GM12878 (cell line): Measurements from ENCODE around the gene ZNF544. TPM values are rescaled to one million over a fixed set of nuclear protein-coding genes. Genes with fewer than 3 reads are reported as not detected.

Source experiments
- ATAC-seq: fragments of 200-7000 bp; cut with Tn5 transposase; 3 replicates; pipeline ENCODE4 v1.9.1; 2020; ENCODE audit warnings: mild to moderate bottlenecking, moderate library complexity
- BruUV-seq: library from RNA; stranded (reverse); fragments of 400-500 nt; replicated peaks from 2 replicates; lab custom pipeline; 2021; lab: Mats Ljungman, UMichigan
- CTCF ChIA-PET: fragments of 300-600 bp; sonication (Branson Sonifier 250); formaldehyde crosslinking; extraction: SDS; loops from one replicate; lab custom pipeline; 2021; ENCODE audit warnings: inconsistent platforms; lab: Yijun Ruan, JAX
- POLR2A ChIA-PET: fragments of 350-600 bp; formaldehyde crosslinking; extraction: SDS; loops from one replicate; lab custom pipeline; 2021; ENCODE audit warnings: inconsistent platforms; lab: Charles Lee
- RAD21 ChIA-PET: fragments of 300-600 bp; sonication (Branson Sonifier 250); formaldehyde crosslinking; loops from one replicate; lab custom pipeline; 2023; ENCODE audit warnings: antibody characterized with exemption; ENCODE audit not compliant: unreplicated experiment; lab: Charles Lee
- SMC1A ChIA-PET: fragments of 300-600 bp; sonication (Branson Sonifier 250); formaldehyde crosslinking; loops from one replicate; lab custom pipeline; 2023; ENCODE audit not compliant: unreplicated experiment, uncharacterized antibody; lab: Charles Lee
- DNase-seq: peaks from one replicate; pipeline ENCODE4 v3.0.0-alpha.2; 2011; ENCODE audit warnings: low read depth, low spot score
- FAIRE-seq: peaks from 3 replicates; lab custom pipeline; 2011; peaks lifted over from hg19 to GRCh38; lab: Jason Lieb, UNC
- H2AFZ ChIP-seq: 2 replicates; pipeline ENCODE4 v1.6.0; 2011; ENCODE audit warnings: low read depth, low read length, control low read depth; ENCODE audit not compliant: control insufficient read depth
- H3K27ac ChIP-seq: 2 replicates; pipeline ENCODE4 v1.5.1; 2011; ENCODE audit warnings: control low read depth; ENCODE audit not compliant: control insufficient read depth, insufficient read depth
- H3K27me3 ChIP-seq, 2 experiments: replicated peaks in 1 of 2; 2 replicates each; pipeline versions ENCODE4 v1.6.0 to v1.6.1; 2011; ENCODE audit warnings: low read length in 1 of 2; ENCODE audit not compliant: control insufficient read depth in 2 of 2, insufficient read depth in 2 of 2
- H3K36me3 ChIP-seq, 2 experiments: 2 replicates each; pipeline ENCODE4 v1.5.1; 2011; ENCODE audit warnings: low read length in 1 of 2; ENCODE audit not compliant: control insufficient read depth in 2 of 2, insufficient read depth in 2 of 2
- H3K4me1 ChIP-seq: 2 replicates; pipeline ENCODE4 v1.6.1; 2011; ENCODE audit warnings: mild to moderate bottlenecking, low read length, moderate library complexity, mixed read lengths; ENCODE audit not compliant: control insufficient read depth, insufficient read depth
- H3K4me2 ChIP-seq: 2 replicates; pipeline ENCODE4 v1.6.0; 2011; ENCODE audit warnings: control low read depth; ENCODE audit not compliant: control insufficient read depth, insufficient read depth
- H3K4me3 ChIP-seq: fragments of 200-600 bp; sonication (generic); 2 replicates; pipeline ENCODE4 v1.5.1; 2016
- H3K79me2 ChIP-seq: 2 replicates; pipeline ENCODE4 v1.6.0; 2011; ENCODE audit warnings: low read length; ENCODE audit not compliant: control insufficient read depth, insufficient read depth
- H3K9ac ChIP-seq: 2 replicates; pipeline ENCODE4 v1.8.0; 2011; ENCODE audit warnings: low read length, control low read depth, mixed read lengths; ENCODE audit not compliant: control insufficient read depth, insufficient read depth
- H3K9me3 ChIP-seq: replicated peaks from 3 replicates; pipeline ENCODE4 v1.5.1; 2011; ENCODE audit warnings: mild to moderate bottlenecking, low read length; ENCODE audit not compliant: control insufficient read depth, insufficient read depth
- H4K20me1 ChIP-seq: 2 replicates; pipeline ENCODE4 v1.6.0; 2011; ENCODE audit not compliant: control insufficient read depth, insufficient read depth
- KDM1A ChIP-seq: fragments of 200-600 bp; sonication (generic); IDR thresholded peaks from 2 replicates; pipeline ENCODE4 v1.6.1; 2016; ENCODE audit warnings: borderline replicate concordance
- POLR2A ChIP-seq: IDR thresholded peaks from 2 replicates; pipeline ENCODE4 v1.6.1; 2011; ENCODE audit warnings: low read depth, mild to moderate bottlenecking, low read length
- WGBS: methylation state at CpG from one replicate; pipeline ENCODE4 v1.1.6; 2016; ENCODE audit warnings: low lambda C conversion rate; ENCODE audit not compliant: insufficient replicate concordance, insufficient coverage; ENCODE audit errors: missing lambda C conversion rate; 5-methylcytosine and 5-hydroxymethylcytosine counted together
- in situ Hi-C: fragments of 300-500 bp; cut with MboI; formaldehyde crosslinking; loops from 9 replicates; pipeline ENCODE4 v1.14.3; 2018; ENCODE audit warnings: mixed read lengths
- intact Hi-C: fragments of 100-400 bp; cut with micrococcal nuclease; formaldehyde crosslinking; loops from one replicate; pipeline ENCODE4 v1.14.2; 2022; ENCODE audit not compliant: unreplicated experiment
- polyA plus RNA-seq, 11 experiments: library from polyadenylated mRNA; depleted of rRNA in 4 of 11; unstranded in 6 of 11; stranded (reverse) in 5 of 11; fragments of >200 nt; fragmentation: Nextera tagmentation in 4 of 11; fragmentation: Illumina TruSeq in 1 of 11; extraction: Ambion mirVana in 4 of 11; extraction: Trizol in 1 of 11; gene quantifications; 1 replicate in 1 of 11; 2 replicates in 10 of 11; pipeline versions ENCODE4 v1.2.1 to v1.2.3, GENCODE V29; 2011 to 2016; ENCODE audit warnings: inconsistent platforms in 2 of 11, missing spikeins in 2 of 11, low read depth in 1 of 11
- total RNA-seq, 4 experiments: library from RNA; depleted of rRNA in 3 of 4; stranded (reverse); fragments of >200 nt in 3 of 4; fragmentation: Illumina TruSeq in 1 of 4; extraction: Trizol in 1 of 4; gene quantifications; 2 replicates each; pipeline versions ENCODE4 v1.2.1 to v1.2.3, GENCODE V29; 2013 to 2021
- TF ChIP-seq, protein P1 (sequence below): fragments of 450-650 bp; formaldehyde crosslinking; IDR thresholded peaks from 2 replicates; pipeline ENCODE4 v1.4.0; 2020; ENCODE audit warnings: mild to moderate bottlenecking, moderate library complexity

Gene ZNF544
- total and polyA plus RNA-seq, 10 of the 15 experiments (the other 5 are each of a cell fraction or from before 2014, with no cell fraction given), result 27.3 to 70.1 (median 42.6) TPM

DNA sequence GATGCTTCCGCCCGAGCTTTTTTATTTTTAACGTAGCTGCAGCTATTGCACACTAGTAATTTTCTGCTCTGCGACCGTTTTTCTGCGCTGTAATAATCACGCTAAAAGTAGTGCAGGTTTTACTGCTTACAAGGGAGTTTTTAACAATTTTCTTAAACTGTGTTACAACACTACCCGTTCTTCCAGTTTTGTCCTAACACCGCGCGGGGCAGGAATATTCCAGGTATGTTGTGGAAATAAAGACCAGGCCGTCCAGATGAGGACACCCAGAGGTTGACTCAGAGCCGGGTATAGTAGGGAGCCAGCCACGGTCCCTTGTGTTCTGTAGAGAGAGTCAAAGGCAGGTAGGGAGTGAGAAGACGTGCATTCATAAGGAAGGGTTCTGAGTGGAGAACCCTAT is 24.1 kb upstream of the ZNF544 start (continued):
- TF ChIP-seq, protein P1, sequence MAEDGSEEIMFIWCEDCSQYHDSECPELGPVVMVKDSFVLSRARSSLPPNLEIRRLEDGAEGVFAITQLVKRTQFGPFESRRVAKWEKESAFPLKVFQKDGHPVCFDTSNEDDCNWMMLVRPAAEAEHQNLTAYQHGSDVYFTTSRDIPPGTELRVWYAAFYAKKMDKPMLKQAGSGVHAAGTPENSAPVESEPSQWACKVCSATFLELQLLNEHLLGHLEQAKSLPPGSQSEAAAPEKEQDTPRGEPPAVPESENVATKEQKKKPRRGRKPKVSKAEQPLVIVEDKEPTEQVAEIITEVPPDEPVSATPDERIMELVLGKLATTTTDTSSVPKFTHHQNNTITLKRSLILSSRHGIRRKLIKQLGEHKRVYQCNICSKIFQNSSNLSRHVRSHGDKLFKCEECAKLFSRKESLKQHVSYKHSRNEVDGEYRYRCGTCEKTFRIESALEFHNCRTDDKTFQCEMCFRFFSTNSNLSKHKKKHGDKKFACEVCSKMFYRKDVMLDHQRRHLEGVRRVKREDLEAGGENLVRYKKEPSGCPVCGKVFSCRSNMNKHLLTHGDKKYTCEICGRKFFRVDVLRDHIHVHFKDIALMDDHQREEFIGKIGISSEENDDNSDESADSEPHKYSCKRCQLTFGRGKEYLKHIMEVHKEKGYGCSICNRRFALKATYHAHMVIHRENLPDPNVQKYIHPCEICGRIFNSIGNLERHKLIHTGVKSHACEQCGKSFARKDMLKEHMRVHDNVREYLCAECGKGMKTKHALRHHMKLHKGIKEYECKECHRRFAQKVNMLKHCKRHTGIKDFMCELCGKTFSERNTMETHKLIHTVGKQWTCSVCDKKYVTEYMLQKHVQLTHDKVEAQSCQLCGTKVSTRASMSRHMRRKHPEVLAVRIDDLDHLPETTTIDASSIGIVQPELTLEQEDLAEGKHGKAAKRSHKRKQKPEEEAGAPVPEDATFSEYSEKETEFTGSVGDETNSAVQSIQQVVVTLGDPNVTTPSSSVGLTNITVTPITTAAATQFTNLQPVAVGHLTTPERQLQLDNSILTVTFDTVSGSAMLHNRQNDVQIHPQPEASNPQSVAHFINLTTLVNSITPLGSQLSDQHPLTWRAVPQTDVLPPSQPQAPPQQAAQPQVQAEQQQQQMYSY (CRISPR knock-in tag), result no peak

DNA sequence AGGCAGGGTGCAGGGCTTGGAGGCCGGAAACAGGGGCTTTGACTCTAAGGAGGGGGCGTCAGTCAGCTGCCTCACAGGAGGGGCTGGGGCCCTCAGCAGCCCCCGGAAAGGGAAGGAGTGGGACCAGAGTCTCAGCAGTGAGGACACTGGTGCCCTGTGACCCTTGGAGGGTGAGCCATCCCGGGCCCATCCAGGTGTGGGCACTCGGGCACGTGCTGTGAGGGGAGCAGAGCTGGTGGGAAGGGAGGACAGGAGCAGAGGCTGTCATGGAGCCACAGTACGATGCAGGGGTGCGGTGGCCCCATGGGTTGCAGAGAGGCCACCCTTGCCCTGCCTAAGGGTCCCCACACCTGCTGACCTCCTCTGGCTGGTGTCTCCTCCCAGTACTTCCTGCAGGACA is 19.1 kb upstream of the ZNF544 start:
- H3K4me1 ChIP-seq, result no peaks in the 10 kb centered on the region
- BruUV-seq, result no TSS peak
- no peaks in the 10 kb centered on the region for H3K27me3 ChIP-seq
- peaks cover 77% of the 10 kb centered on the region; the same call in 2 of the 3 replicates for H3K9me3 ChIP-seq
- H3K27ac ChIP-seq, result no peak overlapping the region
- over 99% methylated on average over 8 of the region's 8 CpGs for WGBS
- no peak for FAIRE-seq
- intact Hi-C loops (no loop called here), in situ Hi-C loops (no loop called here)
- DNase-seq, result no peak
- no peak overlapping the region for H3K9ac ChIP-seq
- ChIA-PET CTCF (no interaction called here), RAD21 (no interaction called here), POLR2A (no interaction called here), SMC1A (no interaction called here)
- H3K79me2 ChIP-seq, result no peaks in the 10 kb centered on the region
- no peak overlapping the region for H2AFZ ChIP-seq
- H3K4me2 ChIP-seq, result no peak overlapping the region
- H4K20me1 ChIP-seq, result no peaks in the 10 kb centered on the region
- ATAC-seq, result no peak
- H3K4me3 ChIP-seq, result no peak overlapping the region
- TF ChIP-seq POLR2A (peak; percentile 55), KDM1A (no peak)
- peaks cover 23 to 36% of the 10 kb centered on the region in 2 experiments for H3K36me3 ChIP-seq
